ENCODE measurements around the gene TGFBR3. TPM values are rescaled to one million over a fixed set of nuclear protein-coding genes. Genes with fewer than 3 reads are reported as not detected.

Gene TGFBR3
- total and polyA plus RNA-seq, 2 of the 8 experiments (the other 6 are each of a cell fraction or from before 2014, with no cell fraction given), result 2.0 to 6.1 TPM

- no peak overlapping the region for H3K14ac ChIP-seq (ENCODE audit: insufficient read length)
- no peak overlapping the region for H2AK5ac ChIP-seq (ENCODE audit: low read depth, low read length)
- FAIRE-seq, result no peak
- no peaks in the 10 kb centered on the region for H4K20me1 ChIP-seq (replicated peaks in 1 of 2; ENCODE audit: control insufficient read depth in 1 of 2, insufficient read depth in 2 of 2, low read length in 2 of 2)
- H2BK12ac ChIP-seq (ENCODE audit: low read depth, low read length), result no peak overlapping the region
- no peak overlapping the region for H4K5ac ChIP-seq (ENCODE audit: insufficient read length, low read depth, low read length)
- H3K56ac ChIP-seq (replicated peaks; ENCODE audit: insufficient read length, low read depth, low read length), result no peak overlapping the region
- no peaks in the 10 kb centered on the region for H3K79me2 ChIP-seq (ENCODE audit: control insufficient read depth in 1 of 2, insufficient read depth in 2 of 2, low read length in 2 of 2)
- H2AFZ ChIP-seq (ENCODE audit: low read length), result no peak overlapping the region
- no peaks in the 10 kb centered on the region for H3K36me3 ChIP-seq (ENCODE audit: control insufficient read depth in 2 of 4, insufficient read depth in 4 of 4, low read length in 3 of 4)
- no peaks in the 10 kb centered on the region for H3K9me3 ChIP-seq (ENCODE audit: insufficient read depth in 2 of 2, low read depth in 1 of 2, low read length in 1 of 2)
- no peak overlapping the region for H3K4me2 ChIP-seq (ENCODE audit: insufficient read depth in 1 of 2, low read depth in 2 of 2, low read length in 2 of 2)
- 95% methylated on average over 7 of the region's 7 CpGs; no CpG with 5 or more reads in 1 of the 2 experiments for WGBS, 2 experiments (ENCODE audit: extremely low coverage in 1 of 2, insufficient coverage in 1 of 2, insufficient read length in 1 of 2, insufficient replicate concordance in 2 of 2, low coverage in 1 of 2, low lambda C conversion rate in 2 of 2, missing lambda C conversion rate in 1 of 2)
- no peak overlapping the region for H2BK15ac ChIP-seq (ENCODE audit: low read length)
- H2BK5ac ChIP-seq (ENCODE audit: low read depth, low read length), result no peak overlapping the region
- no peak overlapping the region for H3K18ac ChIP-seq (ENCODE audit: extremely low read depth, low read length)
- no peak overlapping the region for H3K27ac ChIP-seq (ENCODE audit: low read depth, low read length)
- H4K8ac ChIP-seq (ENCODE audit: extremely low read depth, insufficient read depth, low read length), result no peak overlapping the region
- H3K23ac ChIP-seq (ENCODE audit: insufficient read length), result no peak overlapping the region
- H3K4me3 ChIP-seq (ENCODE audit: extremely low read depth in 1 of 4, insufficient read depth in 2 of 4, low read depth in 3 of 4, low read length in 4 of 4), result no peak overlapping the region
- peaks cover 0 to 6% (median 2%) of the 10 kb centered on the region in 4 experiments; a peak in 4 of 7 replicates for H3K4me1 ChIP-seq (replicated peaks in 1 of 4; ENCODE audit: control insufficient read depth in 3 of 4, insufficient read depth in 4 of 4, low read length in 3 of 4)
- H3K23me2 ChIP-seq (ENCODE audit: low read depth, low read length), result no peaks in the 10 kb centered on the region
- H3K9ac ChIP-seq (replicated peaks in 1 of 4; ENCODE audit: extremely low read depth in 1 of 4, low read depth in 3 of 4, low read length in 3 of 4), result no peak overlapping the region
- no peak overlapping the region for H3K4ac ChIP-seq (replicated peaks; ENCODE audit: insufficient read length, low read depth, low read length)
- H4K91ac ChIP-seq (replicated peaks; ENCODE audit: insufficient read length, low read length), result no peak overlapping the region
- H3K79me1 ChIP-seq (ENCODE audit: low read depth, low read length), result peaks cover 3% of the 10 kb centered on the region; the same call in 1 of the 2 replicates
- peak overlapping the region; percentile 17; the same call in 1 of the 2 replicates for H2BK20ac ChIP-seq (ENCODE audit: low read length)
- ChIA-PET POLR2A (ENCODE audit: partially characterized antibody) (no interaction called here), CTCF (ENCODE audit: partially characterized antibody) (interaction anchor here (0.6 to 3.8 kb wide), 5 partner anchors 9 to 90 kb away, joined by 3 to 22 read pairs (median 4); no protein-coding TSS in a partner anchor)
- no peak overlapping the region for H2BK120ac ChIP-seq (replicated peaks; ENCODE audit: low read depth, low read length)
- no peak for DNase-seq (ENCODE audit: low read depth in 1 of 2, low spot score in 2 of 2)
- no peaks in the 10 kb centered on the region for H3K27me3 ChIP-seq (replicated peaks in 1 of 4; ENCODE audit: control insufficient read depth in 3 of 4, extremely low read depth in 1 of 4, insufficient read depth in 3 of 4, low read length in 3 of 4)
- TF ChIP-seq BACH1 (IDR thresholded peaks at IDR 0.05; ENCODE audit: low read length) (no peak), CREB1 (IDR thresholded peaks at IDR 0.05) (no peak), ASH2L (IDR thresholded peaks at IDR 0.05; ENCODE audit: low read length) (no peak), KDM1A (IDR thresholded peaks at IDR 0.05; ENCODE audit: borderline replicate concordance, low read length) (no peak), USF2 (IDR thresholded peaks at IDR 0.05; ENCODE audit: low read length) (no peak), POLR2AphosphoS5 (IDR thresholded peaks at IDR 0.05; ENCODE audit: low read depth, low read length) (no peak), CTBP2 (IDR thresholded peaks at IDR 0.05; ENCODE audit: borderline replicate concordance, insufficient read depth, insufficient read length, low read length) (no peak), EP300 (IDR thresholded peaks at IDR 0.05; ENCODE audit: borderline replicate concordance in 1 of 2, low read depth in 2 of 2, low read length in 2 of 2) (no peak), BCL11A (IDR thresholded peaks at IDR 0.05; ENCODE audit: low read depth in 2 of 2, low read length in 2 of 2) (no peak), SIN3A (conservative IDR thresholded peaks at IDR 0.05 in 1 of 2, IDR thresholded peaks at IDR 0.05 in 1 of 2; ENCODE audit: low read depth in 1 of 2, low read length in 2 of 2) (no peak), KDM5A (IDR thresholded peaks at IDR 0.05; ENCODE audit: low read length) (no peak), SP2 (IDR thresholded peaks at IDR 0.05; ENCODE audit: low read length) (no peak)
Measured at GRCh38 chr1:91783423-91784170, 102.4 kb downstream of the TGFBR3 start.

Data from H1 (cell line).